GM06990 (cell line): ENCODE results near the gene PPM1M.

Experiments used
- DNase-seq: peaks from one replicate; pipeline ENCODE4 v3.0.0-alpha.2; 2011; ENCODE audit not compliant: insufficient read length; ENCODE audit errors: extremely low read depth
- H3K27me3 ChIP-seq: replicated peaks from 2 replicates; pipeline ENCODE4 v1.6.0; 2011; ENCODE audit warnings: low read length; ENCODE audit not compliant: control insufficient read depth, insufficient read depth
- H3K36me3 ChIP-seq: 2 replicates; pipeline ENCODE4 v1.5.1; 2011; ENCODE audit warnings: low read length; ENCODE audit not compliant: control insufficient read depth, insufficient read depth
- H3K4me3 ChIP-seq: replicated peaks from 2 replicates; pipeline ENCODE4 v1.5.1; 2011; ENCODE audit warnings: low read depth, mild to moderate bottlenecking, control low read depth, low read length
- TF ChIP-seq, protein P1 (sequence below): IDR thresholded peaks from 2 replicates; pipeline ENCODE4 v1.5.1; 2011; ENCODE audit warnings: low read length, control low read depth, mild to moderate bottlenecking, inconsistent platforms; ENCODE audit not compliant: insufficient read depth, poor library complexity, severe bottlenecking

The PPM1M gene

GRCh38 chr3:52198643-52199608, 46.6 kb upstream of the PPM1M start:
- DNase-seq, result no peak
- Histone ChIP-seq H3K27me3 (no peaks in the 10 kb centered on the region), H3K4me3 (peak overlapping the region; percentile 85), H3K36me3 (peaks cover 6% of the 10 kb centered on the region)
- TF ChIP-seq, protein P1, sequence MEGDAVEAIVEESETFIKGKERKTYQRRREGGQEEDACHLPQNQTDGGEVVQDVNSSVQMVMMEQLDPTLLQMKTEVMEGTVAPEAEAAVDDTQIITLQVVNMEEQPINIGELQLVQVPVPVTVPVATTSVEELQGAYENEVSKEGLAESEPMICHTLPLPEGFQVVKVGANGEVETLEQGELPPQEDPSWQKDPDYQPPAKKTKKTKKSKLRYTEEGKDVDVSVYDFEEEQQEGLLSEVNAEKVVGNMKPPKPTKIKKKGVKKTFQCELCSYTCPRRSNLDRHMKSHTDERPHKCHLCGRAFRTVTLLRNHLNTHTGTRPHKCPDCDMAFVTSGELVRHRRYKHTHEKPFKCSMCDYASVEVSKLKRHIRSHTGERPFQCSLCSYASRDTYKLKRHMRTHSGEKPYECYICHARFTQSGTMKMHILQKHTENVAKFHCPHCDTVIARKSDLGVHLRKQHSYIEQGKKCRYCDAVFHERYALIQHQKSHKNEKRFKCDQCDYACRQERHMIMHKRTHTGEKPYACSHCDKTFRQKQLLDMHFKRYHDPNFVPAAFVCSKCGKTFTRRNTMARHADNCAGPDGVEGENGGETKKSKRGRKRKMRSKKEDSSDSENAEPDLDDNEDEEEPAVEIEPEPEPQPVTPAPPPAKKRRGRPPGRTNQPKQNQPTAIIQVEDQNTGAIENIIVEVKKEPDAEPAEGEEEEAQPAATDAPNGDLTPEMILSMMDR, result no peak

DNA sequence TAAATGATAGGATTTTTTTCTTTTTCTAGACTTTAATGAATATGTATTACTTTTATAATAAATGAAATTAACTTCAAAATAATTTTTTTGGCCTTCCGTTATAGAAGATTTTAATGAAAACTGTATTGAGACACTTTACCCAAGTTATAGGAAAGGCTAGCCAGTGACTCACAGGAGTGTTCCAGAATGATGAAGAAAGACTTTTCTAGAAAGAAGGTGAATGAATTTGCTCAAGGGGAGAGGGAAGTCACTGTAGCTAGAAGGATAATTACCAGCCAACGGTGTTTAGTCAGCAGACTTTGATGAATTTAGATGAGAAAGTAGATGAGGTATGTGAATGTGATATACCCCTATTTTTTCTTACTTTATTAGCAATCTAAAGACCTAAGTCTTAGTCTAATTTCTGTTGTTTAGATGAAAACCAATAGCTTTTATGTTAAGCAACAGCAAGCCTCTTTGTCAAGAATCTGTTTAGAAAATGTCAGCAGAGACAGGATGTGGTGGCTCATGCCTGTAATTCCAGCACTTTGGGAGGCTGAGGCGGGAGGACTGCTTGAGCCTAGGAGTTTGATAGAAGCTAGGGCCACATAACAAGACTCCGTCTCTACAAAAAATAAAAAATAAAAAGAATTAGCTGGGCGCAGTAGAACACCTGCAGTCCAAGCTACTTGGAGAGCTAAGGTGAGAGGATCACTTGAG, 44.4 kb upstream of the PPM1M start:
- peaks cover 16% of the 10 kb centered on the region for H3K36me3 ChIP-seq

GRCh38 chr3:52202384-52203077, 43.0 kb upstream of the PPM1M start:
- no peak for DNase-seq
- Histone ChIP-seq H3K27me3 (no peaks in the 10 kb centered on the region), H3K36me3 (peaks cover 20% of the 10 kb centered on the region), H3K4me3 (no peak overlapping the region)
- TF ChIP-seq, protein P1, result no peak

More for the DNA sequence above, 44.4 kb upstream of the PPM1M start:
- H3K4me3 ChIP-seq, result no peak overlapping the region
- H3K27me3 ChIP-seq, result no peaks in the 10 kb centered on the region
- TF ChIP-seq, protein P1, result no peak
- no peak for DNase-seq

GRCh38 chr3:52203701-52204100, 41.9 kb upstream of the PPM1M start:
- DNase-seq, result no peak
- H3K27me3 ChIP-seq, result no peaks in the 10 kb centered on the region
- TF ChIP-seq, protein P1, result no peak
- no peak overlapping the region for H3K4me3 ChIP-seq
- H3K36me3 ChIP-seq, result peaks cover 24% of the 10 kb centered on the region

- no peak for DNase-seq
- Histone ChIP-seq H3K27me3 (no peaks in the 10 kb centered on the region), H3K36me3 (peaks cover 27% of the 10 kb centered on the region), H3K4me3 (no peak overlapping the region)
- TF ChIP-seq, protein P1, result no peak
Measured at GRCh38 chr3:52204337-52205073, 41.1 kb upstream of the PPM1M start.
